OCI-LY1 (cell line): Measurements from ENCODE around the gene GLYATL1B.

Source experiments
- H2AFZ ChIP-seq: fragments of 200-600 bp; sonication (generic), shearing (Covaris generic); 2 replicates; pipeline ENCODE4 v1.6.0; 2014; ENCODE audit warnings: antibody characterized with exemption, mild to moderate bottlenecking, low read length
- H3F3A ChIP-seq: fragments of 200-600 bp; sonication (generic), shearing (Covaris generic); 2 replicates; pipeline ENCODE4 v1.6.0; 2014; ENCODE audit warnings: mild to moderate bottlenecking, antibody characterized with exemption, low read length, moderate library complexity; ENCODE audit not compliant: insufficient read depth
- H3K27ac ChIP-seq: fragments of 200-600 bp; sonication (generic); 2 replicates; pipeline ENCODE4 v1.5.1; 2014; ENCODE audit warnings: low read length, mixed run types, mild to moderate bottlenecking, low read depth; ENCODE audit not compliant: poor library complexity, severe bottlenecking
- H3K27me3 ChIP-seq: fragments of 200-600 bp; sonication (generic); 2 replicates; pipeline ENCODE4 v1.6.0; 2014; ENCODE audit warnings: antibody characterized with exemption, mild to moderate bottlenecking, low read length, moderate library complexity; ENCODE audit not compliant: insufficient read depth
- H3K36me3 ChIP-seq: fragments of 200-600 bp; sonication (generic); 2 replicates; pipeline ENCODE4 v1.6.1; 2014; ENCODE audit warnings: mild to moderate bottlenecking, antibody characterized with exemption, low read length, moderate library complexity, mixed read lengths; ENCODE audit not compliant: insufficient read depth
- H3K4me1 ChIP-seq: fragments of 200-600 bp; sonication (generic); 2 replicates; pipeline ENCODE4 v1.5.1; 2014; ENCODE audit warnings: mild to moderate bottlenecking, low read length, moderate library complexity; ENCODE audit not compliant: insufficient read depth, severe bottlenecking
- H3K4me2 ChIP-seq: fragments of 200-600 bp; sonication (generic), shearing (Covaris generic); 2 replicates; pipeline ENCODE4 v1.6.1; 2014; ENCODE audit warnings: low read length
- H3K4me3 ChIP-seq: fragments of 200-600 bp; sonication (generic); 2 replicates; pipeline ENCODE4 v1.5.1; 2014; ENCODE audit warnings: low read length, low read depth, mild to moderate bottlenecking, mixed read lengths; ENCODE audit not compliant: poor library complexity, severe bottlenecking
- H3K79me2 ChIP-seq: fragments of 200-600 bp; shearing (Covaris generic); 2 replicates; pipeline ENCODE4 v1.6.1; 2016; ENCODE audit warnings: mixed run types, low read length, mixed read lengths; ENCODE audit not compliant: insufficient read depth
- H3K9ac ChIP-seq: fragments of 200-600 bp; sonication (generic), shearing (Covaris generic); 2 replicates; pipeline ENCODE4 v1.6.1; 2014; ENCODE audit warnings: mild to moderate bottlenecking, low read length, mixed read lengths
- H3K9me2 ChIP-seq: fragments of 200-600 bp; sonication (generic), shearing (Covaris generic); 2 replicates; pipeline ENCODE4 v1.6.1; 2014; ENCODE audit warnings: low read depth, mild to moderate bottlenecking, low read length, mixed read lengths
- H3K9me3 ChIP-seq: fragments of 200-600 bp; shearing (Covaris generic); 2 replicates; pipeline ENCODE4 v1.6.1; 2014; ENCODE audit warnings: low read length, mixed read lengths
- H4K20me1 ChIP-seq: fragments of 200-600 bp; sonication (generic), shearing (Covaris generic); 2 replicates; pipeline ENCODE4 v1.6.0; 2016; ENCODE audit warnings: mild to moderate bottlenecking, low read length; ENCODE audit not compliant: insufficient read depth
- CTCF ChIP-seq: fragments of 200-600 bp; sonication (generic), shearing (Covaris generic); IDR thresholded peaks from 2 replicates; pipeline ENCODE4 v1.5.1; 2017; ENCODE audit warnings: mild to moderate bottlenecking, antibody characterized with exemption, low read length, moderate library complexity, mixed read lengths
- EZH2 ChIP-seq: fragments of 200-600 bp; sonication (generic), shearing (Covaris generic); IDR thresholded peaks from 2 replicates; pipeline ENCODE4 v1.8.0; 2017; ENCODE audit warnings: borderline replicate concordance, mixed run types, mild to moderate bottlenecking, antibody characterized with exemption, low read length, moderate library complexity, mixed read lengths

GLYATL1B gene

GRCh38 chr11:59137190-59137589 lies 51.1 kb downstream of the GLYATL1B start:
- TF ChIP-seq CTCF (no peak), EZH2 (no peak)
- Histone ChIP-seq H3K79me2 (no peaks in the 10 kb centered on the region), H3K36me3 (peaks cover 28% of the 10 kb centered on the region)

GRCh38 chr11:59138643-59139042 lies 52.5 kb downstream of the GLYATL1B start:
- no peak overlapping the region for H3K4me3 ChIP-seq
- TF ChIP-seq EZH2 (no peak), CTCF (no peak)
- H3F3A ChIP-seq = no peaks in the 10 kb centered on the region
- peaks cover 4% of the 10 kb centered on the region; the same call in 1 of the 2 replicates for H3K9me3 ChIP-seq
- no peaks in the 10 kb centered on the region for H3K27me3 ChIP-seq
- no peaks in the 10 kb centered on the region for H4K20me1 ChIP-seq
- peaks cover 15% of the 10 kb centered on the region for H3K36me3 ChIP-seq
- H3K9me2 ChIP-seq = no peaks in the 10 kb centered on the region
- H2AFZ ChIP-seq = no peak overlapping the region
- no peak overlapping the region for H3K27ac ChIP-seq
- H3K4me1 ChIP-seq = peaks cover 27% of the 10 kb centered on the region
- no peaks in the 10 kb centered on the region for H3K79me2 ChIP-seq
- no peak overlapping the region for H3K4me2 ChIP-seq
- H3K9ac ChIP-seq = no peak overlapping the region

More at GRCh38 chr11:59137190-59137589, 51.1 kb downstream of the GLYATL1B start:
- H4K20me1 ChIP-seq = no peaks in the 10 kb centered on the region
- H3K27ac ChIP-seq = no peak overlapping the region
- H3K4me3 ChIP-seq = no peak overlapping the region
- H2AFZ ChIP-seq = no peak overlapping the region
- no peaks in the 10 kb centered on the region for H3F3A ChIP-seq
- no peaks in the 10 kb centered on the region for H3K27me3 ChIP-seq
- H3K9me2 ChIP-seq = no peaks in the 10 kb centered on the region
- H3K9me3 ChIP-seq = peaks cover 9% of the 10 kb centered on the region; the same call in 1 of the 2 replicates
- peaks cover 19% of the 10 kb centered on the region for H3K4me1 ChIP-seq
- H3K9ac ChIP-seq = no peak overlapping the region
- H3K4me2 ChIP-seq = no peak overlapping the region

- no peak overlapping the region for H3K27ac ChIP-seq
- TF ChIP-seq EZH2 (no peak), CTCF (no peak)
- H3K79me2 ChIP-seq = peaks cover 12% of the 10 kb centered on the region
- H3K9ac ChIP-seq = no peak overlapping the region
- no peaks in the 10 kb centered on the region for H3K27me3 ChIP-seq
- peaks cover 43% of the 10 kb centered on the region for H3K4me1 ChIP-seq
- no peak overlapping the region for H2AFZ ChIP-seq
- H3K9me2 ChIP-seq = no peaks in the 10 kb centered on the region
- no peak overlapping the region for H3K4me2 ChIP-seq
- no peak overlapping the region for H3K4me3 ChIP-seq
- H3K36me3 ChIP-seq = peaks cover 2% of the 10 kb centered on the region; the same call in 1 of the 2 replicates
- H3K9me3 ChIP-seq = no peaks in the 10 kb centered on the region
- H4K20me1 ChIP-seq = no peaks in the 10 kb centered on the region
- H3F3A ChIP-seq = no peaks in the 10 kb centered on the region
Measured at GRCh38 chr11:59141191-59141590, 55.1 kb downstream of the GLYATL1B start.
